ENCODE measurements around the gene UTS2B. TPM values are rescaled to one million over a fixed set of nuclear protein-coding genes. Genes with fewer than 3 reads are reported as not detected.

The UTS2B gene
- total RNA-seq, 1 experiment from 2014 or later, result 0.52 TPM

DNA sequence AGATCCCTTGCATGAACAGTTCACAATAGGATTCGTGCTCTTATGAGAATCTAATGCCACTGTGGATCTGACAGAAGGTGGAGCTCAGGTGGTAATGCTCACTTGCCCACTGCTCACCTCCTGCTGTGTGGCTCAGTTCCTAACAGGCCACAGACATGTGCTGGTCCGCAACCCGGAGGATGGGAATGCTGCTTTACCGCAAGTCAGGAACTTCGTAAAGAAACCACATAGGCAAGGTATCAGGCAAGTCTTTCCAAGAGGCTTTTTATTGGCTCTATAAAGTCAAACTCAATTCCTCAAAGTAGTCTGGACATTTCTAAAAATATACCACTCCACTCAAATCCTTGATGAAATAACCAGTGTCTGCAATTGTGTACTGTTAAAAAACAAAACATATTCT is 75.2 kb downstream of the UTS2B start:
- DNase-seq, result no peak
- intact Hi-C loops (cut with micrococcal nuclease; ENCODE audit: unreplicated experiment), result no loop called here
- no peak overlapping the region for H3K4me3 Mint-ChIP-seq (ENCODE audit: unreplicated experiment)
- Histone ChIP-seq H3K9me3 (no peaks in the 10 kb centered on the region), H3K27me3 (replicated peaks; ENCODE audit: control insufficient read depth, insufficient read depth, low read length) (no peaks in the 10 kb centered on the region), H3K4me3 (ENCODE audit: low read depth, low read length) (no peak overlapping the region), H3K4me1 (no peaks in the 10 kb centered on the region), H3K36me3 (ENCODE audit: control insufficient read depth, insufficient read depth, low read length) (no peaks in the 10 kb centered on the region)
- H3K36me3 Mint-ChIP-seq (ENCODE audit: insufficient read depth, unreplicated experiment), result no peaks in the 10 kb centered on the region
- H3K27me3 Mint-ChIP-seq (ENCODE audit: insufficient read depth, unreplicated experiment), result no peaks in the 10 kb centered on the region
- ChIA-PET CTCF (no interaction called here), POLR2A (no interaction called here)
- H3K4me1 Mint-ChIP-seq (ENCODE audit: low read depth, unreplicated experiment), result no peaks in the 10 kb centered on the region
- H3K9me3 Mint-ChIP-seq (ENCODE audit: unreplicated experiment), result no peaks in the 10 kb centered on the region
- no TSS peak for BruUV-seq (replicated peaks)
- H3K27ac Mint-ChIP-seq (ENCODE audit: unreplicated experiment), result no peak overlapping the region
- TF ChIP-seq, protein P1, sequence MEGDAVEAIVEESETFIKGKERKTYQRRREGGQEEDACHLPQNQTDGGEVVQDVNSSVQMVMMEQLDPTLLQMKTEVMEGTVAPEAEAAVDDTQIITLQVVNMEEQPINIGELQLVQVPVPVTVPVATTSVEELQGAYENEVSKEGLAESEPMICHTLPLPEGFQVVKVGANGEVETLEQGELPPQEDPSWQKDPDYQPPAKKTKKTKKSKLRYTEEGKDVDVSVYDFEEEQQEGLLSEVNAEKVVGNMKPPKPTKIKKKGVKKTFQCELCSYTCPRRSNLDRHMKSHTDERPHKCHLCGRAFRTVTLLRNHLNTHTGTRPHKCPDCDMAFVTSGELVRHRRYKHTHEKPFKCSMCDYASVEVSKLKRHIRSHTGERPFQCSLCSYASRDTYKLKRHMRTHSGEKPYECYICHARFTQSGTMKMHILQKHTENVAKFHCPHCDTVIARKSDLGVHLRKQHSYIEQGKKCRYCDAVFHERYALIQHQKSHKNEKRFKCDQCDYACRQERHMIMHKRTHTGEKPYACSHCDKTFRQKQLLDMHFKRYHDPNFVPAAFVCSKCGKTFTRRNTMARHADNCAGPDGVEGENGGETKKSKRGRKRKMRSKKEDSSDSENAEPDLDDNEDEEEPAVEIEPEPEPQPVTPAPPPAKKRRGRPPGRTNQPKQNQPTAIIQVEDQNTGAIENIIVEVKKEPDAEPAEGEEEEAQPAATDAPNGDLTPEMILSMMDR (IDR thresholded peaks at IDR 0.05; ENCODE audit: insufficient read depth in 1 of 2, low read depth in 1 of 2, low read length in 1 of 2, severe bottlenecking in 1 of 2, unreplicated experiment in 1 of 2), result no peak

DNA sequence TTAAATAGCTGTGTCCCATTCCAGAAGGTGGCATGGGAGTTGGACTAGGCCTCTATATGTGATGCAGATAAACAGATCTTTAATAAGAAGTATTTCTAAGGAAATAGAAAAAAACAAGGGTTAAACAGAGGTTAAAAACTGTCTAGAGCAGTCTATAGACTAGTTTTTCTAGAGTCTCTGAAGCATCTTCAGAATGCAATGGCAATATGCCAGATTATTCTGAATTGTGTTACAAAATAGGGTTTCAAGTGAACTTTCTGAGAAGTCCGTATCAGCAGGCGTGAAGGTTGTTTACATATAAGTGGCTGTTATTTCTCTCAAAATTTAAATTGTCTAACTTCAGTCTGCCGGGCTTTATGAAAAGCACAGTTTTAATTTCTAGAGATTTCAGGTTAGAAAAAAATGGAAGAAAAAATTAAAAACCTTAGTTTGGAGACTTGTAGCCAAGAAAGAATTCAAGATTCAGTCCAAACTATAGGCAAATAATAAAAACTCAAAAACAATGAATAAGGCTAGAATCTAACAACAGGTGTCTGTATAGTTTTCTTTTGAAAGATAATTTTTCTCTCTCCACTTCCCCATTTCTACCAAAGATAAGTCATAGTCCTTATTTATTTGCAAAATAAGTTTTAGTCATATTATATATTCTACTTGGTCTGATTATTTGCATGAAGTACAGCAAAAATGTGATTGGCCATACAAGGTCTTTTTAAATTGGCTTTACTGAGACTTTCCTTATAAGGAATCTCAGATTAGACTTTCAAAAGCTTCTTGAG is 76.0 kb downstream of the UTS2B start:
- TF ChIP-seq, protein P1 (IDR thresholded peaks at IDR 0.05; ENCODE audit: insufficient read depth in 1 of 2, low read depth in 1 of 2, low read length in 1 of 2, severe bottlenecking in 1 of 2, unreplicated experiment in 1 of 2), result no peak
- no peaks in the 10 kb centered on the region for H3K4me1 Mint-ChIP-seq (ENCODE audit: low read depth, unreplicated experiment)
- Histone ChIP-seq H3K4me1 (no peaks in the 10 kb centered on the region), H3K4me3 (ENCODE audit: low read depth, low read length) (no peak overlapping the region), H3K27me3 (replicated peaks; ENCODE audit: control insufficient read depth, insufficient read depth, low read length) (no peaks in the 10 kb centered on the region), H3K9me3 (no peaks in the 10 kb centered on the region), H3K36me3 (ENCODE audit: control insufficient read depth, insufficient read depth, low read length) (no peaks in the 10 kb centered on the region)
- no peak overlapping the region for H3K27ac Mint-ChIP-seq (ENCODE audit: unreplicated experiment)
- ChIA-PET CTCF (no interaction called here), POLR2A (no interaction called here)
- no peak overlapping the region for H3K4me3 Mint-ChIP-seq (ENCODE audit: unreplicated experiment)
- DNase-seq, result no peak
- H3K27me3 Mint-ChIP-seq (ENCODE audit: insufficient read depth, unreplicated experiment), result no peaks in the 10 kb centered on the region
- H3K9me3 Mint-ChIP-seq (ENCODE audit: unreplicated experiment), result no peaks in the 10 kb centered on the region
- intact Hi-C loops (cut with micrococcal nuclease; ENCODE audit: unreplicated experiment), result no loop called here
- no peaks in the 10 kb centered on the region for H3K36me3 Mint-ChIP-seq (ENCODE audit: insufficient read depth, unreplicated experiment)
- BruUV-seq (replicated peaks), result no TSS peak

DNA sequence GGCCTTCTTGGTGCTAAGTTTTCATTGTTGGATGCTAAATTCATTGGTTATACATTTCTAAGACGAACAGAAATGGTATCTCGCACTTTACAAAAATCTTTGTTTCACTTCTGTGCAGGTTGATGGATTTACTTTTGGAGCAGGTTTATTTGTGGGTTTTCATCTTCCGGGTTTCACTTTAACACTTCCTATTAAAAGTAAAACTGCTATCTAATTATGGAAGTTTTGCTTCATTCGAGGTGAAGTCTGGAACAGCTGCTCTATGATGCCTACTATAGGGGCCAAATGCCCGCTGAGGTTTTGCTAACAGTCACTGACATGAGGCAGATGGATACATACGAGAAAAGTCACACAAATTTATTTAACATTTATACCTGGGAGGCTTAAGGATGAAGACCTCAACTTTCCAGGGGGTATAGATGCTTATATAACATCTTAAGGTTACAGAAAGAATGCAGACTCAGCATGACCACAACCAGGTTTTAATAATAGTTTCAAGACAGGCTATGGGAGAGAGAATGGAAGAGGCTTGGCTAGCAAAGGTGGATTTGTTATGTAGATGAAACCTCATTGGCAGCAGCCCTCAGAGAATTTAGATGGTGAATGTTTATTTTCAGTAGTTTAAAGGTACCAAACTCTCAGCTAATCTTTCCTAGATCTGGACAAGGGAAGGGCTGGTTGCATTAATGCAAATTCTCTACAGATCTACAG is 77.1 kb downstream of the UTS2B start:
- intact Hi-C loops (cut with micrococcal nuclease; ENCODE audit: unreplicated experiment), result no loop called here
- Histone ChIP-seq H3K36me3 (ENCODE audit: control insufficient read depth, insufficient read depth, low read length) (no peaks in the 10 kb centered on the region), H3K9me3 (no peaks in the 10 kb centered on the region), H3K27me3 (replicated peaks; ENCODE audit: control insufficient read depth, insufficient read depth, low read length) (no peaks in the 10 kb centered on the region), H3K4me3 (ENCODE audit: low read depth, low read length) (no peak overlapping the region), H3K4me1 (no peaks in the 10 kb centered on the region)
- TF ChIP-seq, protein P1 (IDR thresholded peaks at IDR 0.05; ENCODE audit: insufficient read depth in 1 of 2, low read depth in 1 of 2, low read length in 1 of 2, severe bottlenecking in 1 of 2, unreplicated experiment in 1 of 2), result no peak
- Mint-ChIP-seq H3K27ac (ENCODE audit: unreplicated experiment) (no peak overlapping the region), H3K4me1 (ENCODE audit: low read depth, unreplicated experiment) (no peaks in the 10 kb centered on the region), H3K4me3 (ENCODE audit: unreplicated experiment) (no peak overlapping the region), H3K36me3 (ENCODE audit: insufficient read depth, unreplicated experiment) (no peaks in the 10 kb centered on the region), H3K27me3 (ENCODE audit: insufficient read depth, unreplicated experiment) (no peaks in the 10 kb centered on the region), H3K9me3 (ENCODE audit: unreplicated experiment) (no peaks in the 10 kb centered on the region)
- ChIA-PET POLR2A (no interaction called here), CTCF (interaction anchor here (0.6 kb wide), 1 partner anchor 168 kb away, joined by 3 read pairs; no protein-coding TSS in a partner anchor)
- DNase-seq, result no peak
- no TSS peak for BruUV-seq (replicated peaks)

All from Caco-2 (cell line).